ENCODE results near the gene OPN3.

OPN3 gene

GRCh38 chr1:241586905-241587512 lies 53.2 kb downstream of the OPN3 start:
- DNase-seq, result no peak

GRCh38 chr1:241582921-241583321 lies 57.2 kb downstream of the OPN3 start:
- DNase-seq, result no peak

GRCh38 chr1:241579434-241579833 lies 60.7 kb downstream of the OPN3 start:
- DNase-seq, result no peak

- no peak for DNase-seq
Observed at GRCh38 chr1:241574154-241574553, 66.0 kb downstream of the OPN3 start.

GRCh38 chr1:241569848-241570247 lies 70.3 kb downstream of the OPN3 start:
- DNase-seq, result no peak

GRCh38 chr1:241560849-241561187 lies 79.4 kb downstream of the OPN3 start:
- DNase-seq, result no peak

GRCh38 chr1:241560146-241560848 lies 79.9 kb downstream of the OPN3 start:
- DNase-seq, result no peak

- DNase-seq, result no peak
Observed at GRCh38 chr1:241557551-241558193, 82.5 kb downstream of the OPN3 start.

GRCh38 chr1:241557031-241557430 lies 83.1 kb downstream of the OPN3 start:
- DNase-seq, result no peak

- no peak for DNase-seq
Observed at GRCh38 chr1:241555526-241555925, 84.6 kb downstream of the OPN3 start.

- DNase-seq, result no peak
Observed at GRCh38 chr1:241553886-241554592, 86.1 kb downstream of the OPN3 start.

GRCh38 chr1:241551759-241552638 lies 88.2 kb downstream of the OPN3 start:
- no peak for DNase-seq

GRCh38 chr1:241550318-241550717 lies 89.9 kb downstream of the OPN3 start:
- no peak for DNase-seq

- DNase-seq, result no peak
Observed at GRCh38 chr1:241548008-241548407, 92.2 kb downstream of the OPN3 start.
